Endodermal cell (in vitro differentiated cells): ENCODE measurements around the gene PRKCA. TPM values are rescaled to one million over a fixed set of nuclear protein-coding genes. Genes with fewer than 3 reads are reported as not detected.

Source experiments
- DNase-seq: peaks from one replicate; pipeline ENCODE4 v3.0.0-alpha.2; 2017
- H3K27ac ChIP-seq: 2 replicates; pipeline ENCODE4 v1.5.1; 2013; ENCODE audit warnings: mild to moderate bottlenecking, low read depth, low read length, moderate library complexity
- H3K27me3 ChIP-seq: 2 replicates; pipeline ENCODE4 v1.6.1; 2013; ENCODE audit warnings: mild to moderate bottlenecking, low read length, moderate library complexity; ENCODE audit not compliant: insufficient read depth, control insufficient read depth, poor library complexity, severe bottlenecking
- H3K36me3 ChIP-seq: 2 replicates; pipeline ENCODE4 v1.7.0; 2013; ENCODE audit warnings: mild to moderate bottlenecking, low read length, moderate library complexity; ENCODE audit not compliant: control insufficient read depth, insufficient read depth
- H3K4me1 ChIP-seq: one replicate; pipeline ENCODE4 v1.7.0; 2013; ENCODE audit warnings: low read length; ENCODE audit not compliant: control insufficient read depth, insufficient read depth
- H3K4me3 ChIP-seq: 2 replicates; pipeline ENCODE4 v1.5.1; 2013; ENCODE audit warnings: mild to moderate bottlenecking, low read length, moderate library complexity
- H3K9ac ChIP-seq: 2 replicates; pipeline ENCODE4 v1.6.1; 2013; ENCODE audit warnings: mild to moderate bottlenecking, low read length, moderate library complexity; ENCODE audit not compliant: poor library complexity, severe bottlenecking; ENCODE audit errors: extremely low read depth
- H3K9me3 ChIP-seq: 2 replicates; pipeline ENCODE4 v1.6.1; 2013; ENCODE audit warnings: mild to moderate bottlenecking, low read length, moderate library complexity; ENCODE audit not compliant: control insufficient read depth
- H3K27ac Mint-ChIP-seq: 2 replicates; pipeline ENCODE4 v1.8.0; 2020; ENCODE audit warnings: mixed read lengths
- H3K27me3 Mint-ChIP-seq: 2 replicates; pipeline ENCODE4 v1.8.0; 2021; ENCODE audit warnings: mild to moderate bottlenecking, mixed read lengths; ENCODE audit not compliant: insufficient read depth
- H3K36me3 Mint-ChIP-seq: 2 replicates; pipeline ENCODE4 v1.8.0; 2020; ENCODE audit warnings: low read depth, mixed read lengths
- H3K4me1 Mint-ChIP-seq: 2 replicates; pipeline ENCODE4 v1.8.0; 2020; ENCODE audit warnings: mixed read lengths
- H3K4me3 Mint-ChIP-seq: 2 replicates; pipeline ENCODE4 v1.8.0; 2020; ENCODE audit warnings: mild to moderate bottlenecking, moderate library complexity, mixed read lengths
- H3K9me3 Mint-ChIP-seq: 2 replicates; pipeline ENCODE4 v1.8.0; 2020; ENCODE audit warnings: mild to moderate bottlenecking, mixed read lengths
- CTCF ChIP-seq: fragments of 200-600 bp; sonication (generic); conservative IDR thresholded peaks from 2 replicates; pipeline ENCODE4 v1.5.0; 2021; ENCODE audit warnings: antibody characterized with exemption, mild to moderate bottlenecking
- WGBS, 2 experiments: methylation state at CpG; one replicate each; pipeline versions ENCODE4 v1.1.5 to v1.1.7; 2013; ENCODE audit warnings: missing lambda C conversion rate in 2 of 2, mixed read lengths in 1 of 2; ENCODE audit not compliant: insufficient coverage in 1 of 2, insufficient read length in 1 of 2; 5-methylcytosine and 5-hydroxymethylcytosine counted together
- total RNA-seq, 2 donors: library from RNA; stranded (reverse); fragmentation: NEBNext Ultra II Directional in 1 of 2; extraction: Animal tissue kit (Norgen Biotek cat#: 25700) in 1 of 2; gene quantifications; 2 replicates in 1 of 2; 3 replicates in 1 of 2; pipeline ENCODE4 v1.2.1, GENCODE V29; 2021

The PRKCA gene
- total RNA-seq, 2 donors from 2014 or later: 8.7 to 14.6 TPM

- no peaks in the 10 kb centered on the region for H3K27me3 Mint-ChIP-seq
- Histone ChIP-seq H3K9ac (no peak overlapping the region), H3K27me3 (no peaks in the 10 kb centered on the region), H3K9me3 (no peaks in the 10 kb centered on the region), H3K36me3 (no peaks in the 10 kb centered on the region), H3K4me3 (no peak overlapping the region), H3K27ac (no peak overlapping the region), H3K4me1 (peaks cover 2% of the 10 kb centered on the region)
- H3K27ac Mint-ChIP-seq: no peak overlapping the region
- TF ChIP-seq CTCF: no peak
- no peak overlapping the region for H3K4me3 Mint-ChIP-seq
- peak; percentile 33 for DNase-seq
- 84 to 85% methylated on average over 5 to 12 of the region's 12 CpGs for WGBS, 2 experiments
- H3K9me3 Mint-ChIP-seq: no peaks in the 10 kb centered on the region
- H3K36me3 Mint-ChIP-seq: no peaks in the 10 kb centered on the region
- peaks cover 36% of the 10 kb centered on the region for H3K4me1 Mint-ChIP-seq
Observed at GRCh38 chr17:66416207-66416940, 114.0 kb downstream of the PRKCA start.

- no peak for TF ChIP-seq CTCF
- Histone ChIP-seq H3K27ac (no peak overlapping the region), H3K4me1 (peaks cover 2% of the 10 kb centered on the region), H3K4me3 (no peak overlapping the region), H3K9ac (no peak overlapping the region), H3K9me3 (no peaks in the 10 kb centered on the region), H3K27me3 (no peaks in the 10 kb centered on the region), H3K36me3 (no peaks in the 10 kb centered on the region)
- Mint-ChIP-seq H3K9me3 (no peaks in the 10 kb centered on the region), H3K27ac (no peak overlapping the region), H3K4me3 (no peak overlapping the region), H3K36me3 (no peaks in the 10 kb centered on the region), H3K27me3 (no peaks in the 10 kb centered on the region), H3K4me1 (peaks cover 36% of the 10 kb centered on the region)
- DNase-seq: peak; percentile 52
- WGBS, 2 experiments: 68 to 93% methylated on average over 2 of the region's 2 CpGs
Observed at GRCh38 chr17:66417300-66417719, 114.9 kb downstream of the PRKCA start.

DNA sequence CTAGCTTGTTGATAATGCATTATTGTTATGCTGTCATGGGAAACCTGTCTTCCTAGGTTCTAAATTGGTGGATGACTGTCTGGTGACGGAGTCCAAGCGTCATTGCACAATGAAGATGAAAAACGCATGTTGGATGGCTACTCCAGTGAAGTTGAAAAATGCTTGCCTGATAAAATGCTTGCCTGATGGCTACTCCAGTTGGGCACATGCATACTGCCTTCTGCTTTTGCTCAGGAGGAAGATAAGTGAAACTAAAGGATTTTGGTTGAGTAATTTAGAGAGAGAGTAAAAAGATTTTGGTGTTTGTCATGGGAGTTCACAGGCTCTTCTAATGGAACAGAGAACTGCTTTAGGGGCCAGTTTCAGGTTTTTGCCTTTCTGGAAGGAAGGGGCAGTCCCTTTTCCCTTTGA is 118.6 kb downstream of the PRKCA start:
- peak; percentile 39 for DNase-seq
- Histone ChIP-seq H3K4me1 (peaks cover 2% of the 10 kb centered on the region), H3K27me3 (no peaks in the 10 kb centered on the region), H3K27ac (no peak overlapping the region), H3K36me3 (no peaks in the 10 kb centered on the region), H3K9ac (no peak overlapping the region), H3K9me3 (no peaks in the 10 kb centered on the region), H3K4me3 (no peak overlapping the region)
- Mint-ChIP-seq H3K27ac (no peak overlapping the region), H3K36me3 (no peaks in the 10 kb centered on the region), H3K4me3 (no peak overlapping the region), H3K27me3 (no peaks in the 10 kb centered on the region), H3K4me1 (peaks cover 33% of the 10 kb centered on the region), H3K9me3 (no peaks in the 10 kb centered on the region)
- WGBS, 2 experiments: 87 to 88% methylated on average over 3 of the region's 3 CpGs
- no peak for TF ChIP-seq CTCF
